ENCODE results near the gene HIP1R.

HIP1R gene

GRCh38 chr12:122836027-122836921 lies 1.0 kb downstream of the HIP1R start:
- Histone ChIP-seq H3F3A (ENCODE audit: insufficient read depth, low read length) (peaks cover 10% of the 10 kb centered on the region; the same call in 1 of the 2 replicates), H3K4me3 (ENCODE audit: low read length) (peak overlapping the region; percentile 69), H3K9me3 (replicated peaks; ENCODE audit: insufficient read depth, low read length) (no peaks in the 10 kb centered on the region), H3K36me3 (replicated peaks; ENCODE audit: insufficient read depth, low read length) (no peaks in the 10 kb centered on the region), H3K4me2 (ENCODE audit: low read depth, low read length) (peak overlapping the region; percentile 68), H4K20me1 (ENCODE audit: insufficient read depth, low read length) (no peaks in the 10 kb centered on the region), H3K4me1 (ENCODE audit: low read length) (no peaks in the 10 kb centered on the region), H2AFZ (ENCODE audit: low read length) (0 out of 2 replicates have a peak overlapping the region, but pooled peaks have one; percentile 27), H3K9me2 (replicated peaks; ENCODE audit: insufficient read depth, low read length) (no peaks in the 10 kb centered on the region), H3K9ac (ENCODE audit: low read length) (peak overlapping the region; percentile 45; the same call in 1 of the 2 replicates), H3K27ac (ENCODE audit: low read length) (peak overlapping the region; percentile 45; the same call in 1 of the 2 replicates), H3K79me2 (ENCODE audit: low read length) (peaks cover 47% of the 10 kb centered on the region), H3K27me3 (replicated peaks; ENCODE audit: insufficient read depth, low read length) (no peaks in the 10 kb centered on the region)
- TF ChIP-seq, protein P1, sequence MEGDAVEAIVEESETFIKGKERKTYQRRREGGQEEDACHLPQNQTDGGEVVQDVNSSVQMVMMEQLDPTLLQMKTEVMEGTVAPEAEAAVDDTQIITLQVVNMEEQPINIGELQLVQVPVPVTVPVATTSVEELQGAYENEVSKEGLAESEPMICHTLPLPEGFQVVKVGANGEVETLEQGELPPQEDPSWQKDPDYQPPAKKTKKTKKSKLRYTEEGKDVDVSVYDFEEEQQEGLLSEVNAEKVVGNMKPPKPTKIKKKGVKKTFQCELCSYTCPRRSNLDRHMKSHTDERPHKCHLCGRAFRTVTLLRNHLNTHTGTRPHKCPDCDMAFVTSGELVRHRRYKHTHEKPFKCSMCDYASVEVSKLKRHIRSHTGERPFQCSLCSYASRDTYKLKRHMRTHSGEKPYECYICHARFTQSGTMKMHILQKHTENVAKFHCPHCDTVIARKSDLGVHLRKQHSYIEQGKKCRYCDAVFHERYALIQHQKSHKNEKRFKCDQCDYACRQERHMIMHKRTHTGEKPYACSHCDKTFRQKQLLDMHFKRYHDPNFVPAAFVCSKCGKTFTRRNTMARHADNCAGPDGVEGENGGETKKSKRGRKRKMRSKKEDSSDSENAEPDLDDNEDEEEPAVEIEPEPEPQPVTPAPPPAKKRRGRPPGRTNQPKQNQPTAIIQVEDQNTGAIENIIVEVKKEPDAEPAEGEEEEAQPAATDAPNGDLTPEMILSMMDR (IDR thresholded peaks at IDR 0.05; ENCODE audit: low read length), result no peak
- no peak for TF ChIP-seq EZH2phosphoT487 (IDR thresholded peaks at IDR 0.05; ENCODE audit: low read length)
- no peak for TF ChIP-seq EZH2 (optimal IDR thresholded peaks at IDR 0.05; ENCODE audit: low read depth, low read length)
- DNase-seq, result peak; percentile 64

- H3K4me3 ChIP-seq (ENCODE audit: low read length), result no peak overlapping the region
These were observed 2.3 kb downstream of the HIP1R start for GRCh38 chr12:122837306-122838265.

GRCh38 chr12:122838841-122839240 lies 3.6 kb downstream of the HIP1R start:
- DNase-seq, result no peak
- no peak overlapping the region for H3K4me2 ChIP-seq (ENCODE audit: low read depth, low read length)
- H4K20me1 ChIP-seq (ENCODE audit: insufficient read depth, low read length), result no peaks in the 10 kb centered on the region
- no peak overlapping the region for H3K9ac ChIP-seq (ENCODE audit: low read length)
- H3K27me3 ChIP-seq (replicated peaks; ENCODE audit: insufficient read depth, low read length), result no peaks in the 10 kb centered on the region
- no peak overlapping the region for H3K4me3 ChIP-seq (ENCODE audit: low read length)
- no peak overlapping the region for H3K27ac ChIP-seq (ENCODE audit: low read length)
- H3K4me1 ChIP-seq (ENCODE audit: low read length), result no peaks in the 10 kb centered on the region
- no peaks in the 10 kb centered on the region for H3K36me3 ChIP-seq (replicated peaks; ENCODE audit: insufficient read depth, low read length)
- H3K79me2 ChIP-seq (ENCODE audit: low read length), result peaks cover 64% of the 10 kb centered on the region
- peaks cover 10% of the 10 kb centered on the region; the same call in 1 of the 2 replicates for H3F3A ChIP-seq (ENCODE audit: insufficient read depth, low read length)
- H3K9me2 ChIP-seq (replicated peaks; ENCODE audit: insufficient read depth, low read length), result no peaks in the 10 kb centered on the region
- H2AFZ ChIP-seq (ENCODE audit: low read length), result no peak overlapping the region
- TF ChIP-seq, protein P1 (IDR thresholded peaks at IDR 0.05; ENCODE audit: low read length), result no peak
- TF ChIP-seq EZH2phosphoT487 (IDR thresholded peaks at IDR 0.05; ENCODE audit: low read length) (no peak), EZH2 (optimal IDR thresholded peaks at IDR 0.05; ENCODE audit: low read depth, low read length) (no peak)
- H3K9me3 ChIP-seq (replicated peaks; ENCODE audit: insufficient read depth, low read length), result no peaks in the 10 kb centered on the region

More at GRCh38 chr12:122837306-122838265, 2.3 kb downstream of the HIP1R start:
- TF ChIP-seq EZH2 (optimal IDR thresholded peaks at IDR 0.05; ENCODE audit: low read depth, low read length) (no peak), EZH2phosphoT487 (IDR thresholded peaks at IDR 0.05; ENCODE audit: low read length) (no peak)
- TF ChIP-seq, protein P1 (IDR thresholded peaks at IDR 0.05; ENCODE audit: low read length), result no peak
- Histone ChIP-seq H3K9ac (ENCODE audit: low read length) (no peak overlapping the region), H3K9me3 (replicated peaks; ENCODE audit: insufficient read depth, low read length) (no peaks in the 10 kb centered on the region), H4K20me1 (ENCODE audit: insufficient read depth, low read length) (no peaks in the 10 kb centered on the region), H3K27me3 (replicated peaks; ENCODE audit: insufficient read depth, low read length) (no peaks in the 10 kb centered on the region), H3K9me2 (replicated peaks; ENCODE audit: insufficient read depth, low read length) (no peaks in the 10 kb centered on the region), H3K79me2 (ENCODE audit: low read length) (peaks cover 60% of the 10 kb centered on the region), H3K4me1 (ENCODE audit: low read length) (no peaks in the 10 kb centered on the region), H2AFZ (ENCODE audit: low read length) (no peak overlapping the region), H3K36me3 (replicated peaks; ENCODE audit: insufficient read depth, low read length) (no peaks in the 10 kb centered on the region), H3K27ac (ENCODE audit: low read length) (no peak overlapping the region), H3K4me2 (ENCODE audit: low read depth, low read length) (peak overlapping the region; percentile 68; the same call in 1 of the 2 replicates), H3F3A (ENCODE audit: insufficient read depth, low read length) (peaks cover 10% of the 10 kb centered on the region; the same call in 1 of the 2 replicates)
- DNase-seq, result no peak
